K562 (cell line): ENCODE measurements around the gene COX18. TPM values are rescaled to one million over a fixed set of nuclear protein-coding genes. Genes with fewer than 3 reads are reported as not detected.

Experiments used
- ASH1L ChIP-seq: fragments of 450-650 bp; IDR thresholded peaks from 2 replicates; pipeline ENCODE4 v1.6.1; 2018; ENCODE audit warnings: borderline replicate concordance, mild to moderate bottlenecking, low read depth; ENCODE audit not compliant: partially characterized antibody
- CBFA2T2 ChIP-seq: fragments of 450-650 bp; conservative IDR thresholded peaks from 2 replicates; pipeline ENCODE4 v1.6.1; 2017; ENCODE audit warnings: mild to moderate bottlenecking
- CBX1 ChIP-seq: sonication (generic); IDR thresholded peaks from 2 replicates; pipeline ENCODE4 v1.6.1; 2016; ENCODE audit warnings: antibody characterized with exemption, low read depth, mild to moderate bottlenecking
- CREM ChIP-seq: IDR thresholded peaks from 2 replicates; pipeline ENCODE4 v1.6.1; 2014; ENCODE audit warnings: antibody characterized with exemption, low read depth
- CSDE1 ChIP-seq, 2 experiments: fragments of 450-650 bp; IDR thresholded peaks; 2 replicates each; pipeline ENCODE4 v1.6.1; 2016; ENCODE audit warnings: mild to moderate bottlenecking in 1 of 2
- DPF2 ChIP-seq: fragments of 450-650 bp; IDR thresholded peaks from 2 replicates; pipeline ENCODE4 v1.6.1; 2016
- HDAC1 ChIP-seq, 2 experiments: fragments of 450-650 bp; IDR thresholded peaks; 2 replicates each; pipeline ENCODE4 v1.6.1; 2016 to 2017; ENCODE audit warnings: inconsistent platforms in 1 of 2, mild to moderate bottlenecking in 1 of 2, moderate library complexity in 1 of 2
- KDM1A ChIP-seq, 2 experiments: fragments of 450-650 bp; IDR thresholded peaks; 2 replicates each; pipeline ENCODE4 v1.6.1; 2016; ENCODE audit warnings: mild to moderate bottlenecking in 2 of 2
- MYNN ChIP-seq, 2 experiments: sonication (generic); formaldehyde crosslinking in 1 of 2; IDR thresholded peaks; 2 replicates each; pipeline versions ENCODE4 v1.5.0 to v1.6.1; 2016 to 2020; ENCODE audit warnings: antibody characterized with exemption in 1 of 2, missing genetic modification reagents in 1 of 2
- NBN ChIP-seq: fragments of 450-650 bp; IDR thresholded peaks from 2 replicates; pipeline ENCODE4 v1.6.1; 2016; ENCODE audit warnings: low read depth, mild to moderate bottlenecking
- NFYB ChIP-seq: IDR thresholded peaks from 2 replicates; pipeline ENCODE4 v1.6.1; 2011; ENCODE audit warnings: mild to moderate bottlenecking, moderate library complexity; ENCODE audit not compliant: insufficient read length; ENCODE audit errors: extremely low read depth
- NKRF ChIP-seq: fragments of 450-650 bp; IDR thresholded peaks from 2 replicates; pipeline ENCODE4 v1.6.1; 2016; ENCODE audit warnings: borderline replicate concordance
- POLR2AphosphoS5 ChIP-seq: IDR thresholded peaks from 2 replicates; pipeline ENCODE4 v1.6.1; 2011; ENCODE audit warnings: mild to moderate bottlenecking, low read depth, low read length, moderate library complexity; ENCODE audit not compliant: control insufficient read depth, insufficient read depth
- SIN3B ChIP-seq: fragments of 450-650 bp; IDR thresholded peaks from 2 replicates; pipeline ENCODE4 v1.6.1; 2017; ENCODE audit warnings: low read depth, mild to moderate bottlenecking, moderate library complexity
- SRSF7 ChIP-seq: fragments of 200-400 bp; formaldehyde crosslinking; optimal IDR thresholded peaks from 2 replicates; pipeline ENCODE3; 2017; ENCODE audit warnings: mild to moderate bottlenecking, low read depth, low read length
- SRSF9 ChIP-seq: fragments of 200-400 bp; formaldehyde crosslinking; IDR thresholded peaks from 2 replicates; pipeline ENCODE4 v1.6.1; 2017; ENCODE audit warnings: low read depth, low read length, borderline replicate concordance
- ZNF12 ChIP-seq: sonication (generic); formaldehyde crosslinking; IDR thresholded peaks from 2 replicates; pipeline ENCODE4 v1.4.0; 2020; ENCODE audit warnings: mild to moderate bottlenecking, missing genetic modification reagents
- ZNF584 ChIP-seq: fragments of 200-800 bp; sonication (Bioruptor generic); IDR thresholded peaks from 2 replicates; pipeline ENCODE4 v1.6.1; 2016; ENCODE audit warnings: low read depth, mild to moderate bottlenecking, missing genetic modification characterization, missing compliant biosample characterization
- polyA plus RNA-seq, 8 experiments: library from polyadenylated mRNA; depleted of rRNA in 4 of 8; stranded (reverse) in 5 of 8; unstranded in 3 of 8; fragments of >200 nt; fragmentation: Nextera tagmentation in 2 of 8; fragmentation: Illumina TruSeq in 1 of 8; extraction: Ambion mirVana in 2 of 8; extraction: Trizol in 1 of 8; gene quantifications; 2 replicates each; pipeline versions ENCODE4 v1.2.1 to v1.2.3, GENCODE V29; 2011 to 2014; ENCODE audit warnings: inconsistent platforms in 1 of 8, missing spikeins in 1 of 8
- total RNA-seq, 7 experiments: library from RNA; depleted of rRNA in 6 of 7; stranded (reverse); fragments of >200 nt in 6 of 7; fragmentation: Illumina TruSeq in 2 of 7; extraction: Trizol in 2 of 7; gene quantifications; 2 replicates each; pipeline versions ENCODE4 v1.2.1 to v1.2.3, GENCODE V29; 2011 to 2021; ENCODE audit warnings: low replicate concordance in 1 of 7
- TF ChIP-seq, protein P1 (sequence below): fragments of 450-650 bp; IDR thresholded peaks from 2 replicates; pipeline ENCODE4 v1.6.1; 2016
- TF ChIP-seq, protein P2 (sequence below): fragments of 250-450 bp; sonication (Bioruptor Pico); IDR thresholded peaks from 2 replicates; pipeline ENCODE4 v1.4.0; 2020; ENCODE audit warnings: mild to moderate bottlenecking, moderate library complexity
- TF ChIP-seq, protein P3 (sequence below): sonication (generic); IDR thresholded peaks from 2 replicates; pipeline ENCODE4 v1.6.1; 2016

COX18 gene
- total and polyA plus RNA-seq, 9 of the 15 experiments (the other 6 are each of a cell fraction or from before 2014, with no cell fraction given): 7.0 to 21.3 (median 14.7) TPM

DNA sequence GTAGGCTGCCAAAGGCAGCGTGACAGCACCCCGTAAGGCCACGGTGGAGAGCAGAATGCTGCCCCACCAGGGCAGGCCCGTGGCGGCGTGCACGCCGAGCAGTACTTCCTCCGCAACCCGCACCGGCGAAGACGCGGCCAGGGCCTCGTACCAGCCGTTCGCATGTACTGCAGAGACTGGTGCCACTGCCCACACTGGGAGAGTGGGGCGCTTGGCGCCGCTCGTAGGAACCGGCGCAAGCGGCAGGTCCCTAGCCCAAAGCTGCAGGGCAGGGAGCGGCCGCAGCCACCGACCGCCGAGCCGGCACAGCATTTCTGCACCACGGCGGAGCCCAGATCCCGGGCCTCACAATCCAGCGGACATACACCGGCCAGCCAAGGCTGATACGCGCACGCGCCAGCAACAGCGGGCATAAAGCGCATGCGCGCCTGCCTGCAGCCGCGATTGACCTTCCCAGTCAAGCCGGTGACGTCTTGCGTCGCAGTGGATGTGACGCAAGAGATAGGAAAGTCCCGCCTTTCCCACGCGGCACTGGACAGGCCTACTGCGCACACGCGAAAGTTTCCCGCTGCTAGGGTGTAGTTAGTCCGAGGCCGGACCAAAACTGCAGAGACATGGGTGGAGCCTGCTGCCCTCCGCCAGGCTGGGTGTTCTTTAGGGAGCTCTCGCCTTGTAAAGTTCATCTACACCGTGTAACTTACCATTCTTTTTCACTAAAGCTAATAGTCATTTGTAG, at the start of gene COX18 (continued):
- TF ChIP-seq, protein P1, sequence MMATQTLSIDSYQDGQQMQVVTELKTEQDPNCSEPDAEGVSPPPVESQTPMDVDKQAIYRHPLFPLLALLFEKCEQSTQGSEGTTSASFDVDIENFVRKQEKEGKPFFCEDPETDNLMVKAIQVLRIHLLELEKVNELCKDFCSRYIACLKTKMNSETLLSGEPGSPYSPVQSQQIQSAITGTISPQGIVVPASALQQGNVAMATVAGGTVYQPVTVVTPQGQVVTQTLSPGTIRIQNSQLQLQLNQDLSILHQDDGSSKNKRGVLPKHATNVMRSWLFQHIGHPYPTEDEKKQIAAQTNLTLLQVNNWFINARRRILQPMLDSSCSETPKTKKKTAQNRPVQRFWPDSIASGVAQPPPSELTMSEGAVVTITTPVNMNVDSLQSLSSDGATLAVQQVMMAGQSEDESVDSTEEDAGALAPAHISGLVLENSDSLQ: peak; percentile 70
- no peak for TF ChIP-seq KDM1A (IDR thresholded peaks at IDR 0.05)
- no peak; the same call in 1 of the 2 replicates for TF ChIP-seq DPF2
- TF ChIP-seq CBX1: peak; percentile 85; the same call in 1 of the 2 replicates
- TF ChIP-seq HDAC1 (IDR thresholded peaks at IDR 0.05): peak in 1 of 2 experiments; percentile 78; a peak in 2 of 4 replicates
- TF ChIP-seq CBFA2T2: no peak
- TF ChIP-seq, protein P2, sequence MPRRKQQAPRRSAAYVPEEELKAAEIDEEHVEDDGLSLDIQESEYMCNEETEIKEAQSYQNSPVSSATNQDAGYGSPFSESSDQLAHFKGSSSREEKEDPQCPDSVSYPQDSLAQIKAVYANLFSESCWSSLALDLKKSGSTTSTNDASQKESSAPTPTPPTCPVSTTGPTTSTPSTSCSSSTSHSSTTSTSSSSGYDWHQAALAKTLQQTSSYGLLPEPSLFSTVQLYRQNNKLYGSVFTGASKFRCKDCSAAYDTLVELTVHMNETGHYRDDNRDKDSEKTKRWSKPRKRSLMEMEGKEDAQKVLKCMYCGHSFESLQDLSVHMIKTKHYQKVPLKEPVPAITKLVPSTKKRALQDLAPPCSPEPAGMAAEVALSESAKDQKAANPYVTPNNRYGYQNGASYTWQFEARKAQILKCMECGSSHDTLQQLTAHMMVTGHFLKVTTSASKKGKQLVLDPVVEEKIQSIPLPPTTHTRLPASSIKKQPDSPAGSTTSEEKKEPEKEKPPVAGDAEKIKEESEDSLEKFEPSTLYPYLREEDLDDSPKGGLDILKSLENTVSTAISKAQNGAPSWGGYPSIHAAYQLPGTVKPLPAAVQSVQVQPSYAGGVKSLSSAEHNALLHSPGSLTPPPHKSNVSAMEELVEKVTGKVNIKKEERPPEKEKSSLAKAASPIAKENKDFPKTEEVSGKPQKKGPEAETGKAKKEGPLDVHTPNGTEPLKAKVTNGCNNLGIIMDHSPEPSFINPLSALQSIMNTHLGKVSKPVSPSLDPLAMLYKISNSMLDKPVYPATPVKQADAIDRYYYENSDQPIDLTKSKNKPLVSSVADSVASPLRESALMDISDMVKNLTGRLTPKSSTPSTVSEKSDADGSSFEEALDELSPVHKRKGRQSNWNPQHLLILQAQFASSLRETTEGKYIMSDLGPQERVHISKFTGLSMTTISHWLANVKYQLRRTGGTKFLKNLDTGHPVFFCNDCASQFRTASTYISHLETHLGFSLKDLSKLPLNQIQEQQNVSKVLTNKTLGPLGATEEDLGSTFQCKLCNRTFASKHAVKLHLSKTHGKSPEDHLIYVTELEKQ (CRISPR knock-in tag): no peak
- no peak for TF ChIP-seq NFYB
- TF ChIP-seq SIN3B: no peak
- TF ChIP-seq, protein P3, sequence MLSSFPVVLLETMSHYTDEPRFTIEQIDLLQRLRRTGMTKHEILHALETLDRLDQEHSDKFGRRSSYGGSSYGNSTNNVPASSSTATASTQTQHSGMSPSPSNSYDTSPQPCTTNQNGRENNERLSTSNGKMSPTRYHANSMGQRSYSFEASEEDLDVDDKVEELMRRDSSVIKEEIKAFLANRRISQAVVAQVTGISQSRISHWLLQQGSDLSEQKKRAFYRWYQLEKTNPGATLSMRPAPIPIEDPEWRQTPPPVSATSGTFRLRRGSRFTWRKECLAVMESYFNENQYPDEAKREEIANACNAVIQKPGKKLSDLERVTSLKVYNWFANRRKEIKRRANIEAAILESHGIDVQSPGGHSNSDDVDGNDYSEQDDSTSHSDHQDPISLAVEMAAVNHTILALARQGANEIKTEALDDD: peak; percentile 82
- TF ChIP-seq SRSF7: no peak
- TF ChIP-seq CSDE1 (IDR thresholded peaks at IDR 0.05): peak in 1 of 2 experiments; percentile 84; a peak in 2 of 4 replicates
- TF ChIP-seq ZNF12 (CRISPR knock-in tag): 0 out of 2 replicates have a peak, but pooled peaks have one; percentile 80
- peak; percentile 83 for TF ChIP-seq POLR2AphosphoS5
- no peak for TF ChIP-seq SRSF9
- TF ChIP-seq CREM: peak; percentile 100
- TF ChIP-seq NKRF: peak; percentile 90; the same call in 1 of the 2 replicates
- no peak; the same call in 1 of the 2 replicates for TF ChIP-seq ZNF584 (CRISPR knock-in tag)
- TF ChIP-seq MYNN (IDR thresholded peaks at IDR 0.05): peak; percentile 4; the same call in 1 of the 2 replicates
- TF ChIP-seq MYNN (CRISPR knock-in tag; IDR thresholded peaks at IDR 0.05): no peak
- no peak for TF ChIP-seq ASH1L
- TF ChIP-seq NBN: peak; percentile 54; the same call in 1 of the 2 replicates
